Stimulated activated CD8-positive, alpha-beta memory T cell treated with anti-CD3 and anti-CD28 coated beads, Interleukin-15, amount 100 ng/mL, for 48 hours (primary cell): Measurements from ENCODE around the gene CBARP.
"Not testable (repeated sequence)": the region's sequence is repeated elsewhere in the genome, so short reads cannot be mapped to it uniquely, and the experiment has no call there.

Experiments used
- DNase-seq, 2 donors: peaks; one replicate each; pipeline ENCODE4 v3.0.0-alpha.2; 2020; ENCODE audit warnings: low read depth in 2 of 2

The CBARP gene

GRCh38 chr19:1252221-1252820 is 14.5 kb upstream of the CBARP start:
- peak; percentile 63 to 71 for DNase-seq

GRCh38 chr19:1251330-1252220 is 13.8 kb upstream of the CBARP start:
- DNase-seq, result no peak

GRCh38 chr19:1250437-1251260 is 12.8 kb upstream of the CBARP start:
- no peak for DNase-seq

GRCh38 chr19:1249990-1250436 is 12.2 kb upstream of the CBARP start:
- no peak for DNase-seq

GRCh38 chr19:1249298-1249989 is 11.6 kb upstream of the CBARP start:
- DNase-seq, result peak; percentile 92 to 94

- DNase-seq, result peak; percentile 74 to 77
These were observed 11.0 kb upstream of the CBARP start for GRCh38 chr19:1248786-1249297.

- peak in 1 of 2 donors; percentile 62 for DNase-seq
These were observed 10.5 kb upstream of the CBARP start, which contains the start of gene MIDN for GRCh38 chr19:1248139-1248785. Gene MIDN, plus strand, starts transcription at chr19:1248583. Its CDS starts 1,714 bp downstream, at chr19:1250297.

- no peak for DNase-seq
These were observed 9.9 kb upstream of the CBARP start for GRCh38 chr19:1247748-1248138.

GRCh38 chr19:1246265-1247087 is 8.7 kb upstream of the CBARP start:
- not testable (repeated sequence) for DNase-seq

GRCh38 chr19:1245494-1246264 is 7.9 kb upstream of the CBARP start:
- no peak for DNase-seq

GRCh38 chr19:1244693-1245451 is 7.1 kb upstream of the CBARP start:
- DNase-seq, result no peak

- peak; percentile 73 to 79 for DNase-seq
These were observed 6.2 kb upstream of the CBARP start for GRCh38 chr19:1243768-1244692.

- DNase-seq, result peak; percentile 92 to 99
These were observed 3.8 kb upstream of the CBARP start, which contains the start of gene ATP5F1D for GRCh38 chr19:1241417-1242095. Gene ATP5F1D, plus strand, starts transcription at chr19:1241751. Its CDS starts 100 bp downstream, at chr19:1241851.

GRCh38 chr19:1240925-1241324 is 3.1 kb upstream of the CBARP start:
- DNase-seq, result no peak

- peak; percentile 91 to 99 for DNase-seq
These were observed 2.3 kb upstream of the CBARP start for GRCh38 chr19:1239796-1240737.
